Endodermal cell (in vitro differentiated cells): ENCODE results near the gene ITM2C. TPM values are rescaled to one million over a fixed set of nuclear protein-coding genes. Genes with fewer than 3 reads are reported as not detected.

Experiments
- DNase-seq: peaks from one replicate; pipeline ENCODE4 v3.0.0-alpha.2; 2017
- H3K27ac ChIP-seq: 2 replicates; pipeline ENCODE4 v1.5.1; 2013; ENCODE audit warnings: mild to moderate bottlenecking, low read depth, low read length, moderate library complexity
- H3K27me3 ChIP-seq: 2 replicates; pipeline ENCODE4 v1.6.1; 2013; ENCODE audit warnings: mild to moderate bottlenecking, low read length, moderate library complexity; ENCODE audit not compliant: insufficient read depth, control insufficient read depth, poor library complexity, severe bottlenecking
- H3K36me3 ChIP-seq: 2 replicates; pipeline ENCODE4 v1.7.0; 2013; ENCODE audit warnings: mild to moderate bottlenecking, low read length, moderate library complexity; ENCODE audit not compliant: control insufficient read depth, insufficient read depth
- H3K4me1 ChIP-seq: one replicate; pipeline ENCODE4 v1.7.0; 2013; ENCODE audit warnings: low read length; ENCODE audit not compliant: control insufficient read depth, insufficient read depth
- H3K4me3 ChIP-seq: 2 replicates; pipeline ENCODE4 v1.5.1; 2013; ENCODE audit warnings: mild to moderate bottlenecking, low read length, moderate library complexity
- H3K9ac ChIP-seq: 2 replicates; pipeline ENCODE4 v1.6.1; 2013; ENCODE audit warnings: mild to moderate bottlenecking, low read length, moderate library complexity; ENCODE audit not compliant: poor library complexity, severe bottlenecking; ENCODE audit errors: extremely low read depth
- H3K9me3 ChIP-seq: 2 replicates; pipeline ENCODE4 v1.6.1; 2013; ENCODE audit warnings: mild to moderate bottlenecking, low read length, moderate library complexity; ENCODE audit not compliant: control insufficient read depth
- H3K27ac Mint-ChIP-seq: 2 replicates; pipeline ENCODE4 v1.8.0; 2020; ENCODE audit warnings: mixed read lengths
- H3K27me3 Mint-ChIP-seq: 2 replicates; pipeline ENCODE4 v1.8.0; 2021; ENCODE audit warnings: mild to moderate bottlenecking, mixed read lengths; ENCODE audit not compliant: insufficient read depth
- H3K36me3 Mint-ChIP-seq: 2 replicates; pipeline ENCODE4 v1.8.0; 2020; ENCODE audit warnings: low read depth, mixed read lengths
- H3K4me1 Mint-ChIP-seq: 2 replicates; pipeline ENCODE4 v1.8.0; 2020; ENCODE audit warnings: mixed read lengths
- H3K4me3 Mint-ChIP-seq: 2 replicates; pipeline ENCODE4 v1.8.0; 2020; ENCODE audit warnings: mild to moderate bottlenecking, moderate library complexity, mixed read lengths
- H3K9me3 Mint-ChIP-seq: 2 replicates; pipeline ENCODE4 v1.8.0; 2020; ENCODE audit warnings: mild to moderate bottlenecking, mixed read lengths
- WGBS, 2 experiments: methylation state at CpG; one replicate each; pipeline versions ENCODE4 v1.1.5 to v1.1.7; 2013; ENCODE audit warnings: missing lambda C conversion rate in 2 of 2, mixed read lengths in 1 of 2; ENCODE audit not compliant: insufficient coverage in 1 of 2, insufficient read length in 1 of 2; 5-methylcytosine and 5-hydroxymethylcytosine counted together
- total RNA-seq, 2 donors: library from RNA; stranded (reverse); fragmentation: NEBNext Ultra II Directional in 1 of 2; extraction: Animal tissue kit (Norgen Biotek cat#: 25700) in 1 of 2; gene quantifications; 2 replicates in 1 of 2; 3 replicates in 1 of 2; pipeline ENCODE4 v1.2.1, GENCODE V29; 2021
- TF ChIP-seq, protein P1 (sequence below): fragments of 200-600 bp; sonication (generic); conservative IDR thresholded peaks from 2 replicates; pipeline ENCODE4 v1.5.0; 2021; ENCODE audit warnings: antibody characterized with exemption, mild to moderate bottlenecking

The ITM2C gene
- total RNA-seq, 2 donors from 2014 or later, result 208 to 269 TPM

DNA sequence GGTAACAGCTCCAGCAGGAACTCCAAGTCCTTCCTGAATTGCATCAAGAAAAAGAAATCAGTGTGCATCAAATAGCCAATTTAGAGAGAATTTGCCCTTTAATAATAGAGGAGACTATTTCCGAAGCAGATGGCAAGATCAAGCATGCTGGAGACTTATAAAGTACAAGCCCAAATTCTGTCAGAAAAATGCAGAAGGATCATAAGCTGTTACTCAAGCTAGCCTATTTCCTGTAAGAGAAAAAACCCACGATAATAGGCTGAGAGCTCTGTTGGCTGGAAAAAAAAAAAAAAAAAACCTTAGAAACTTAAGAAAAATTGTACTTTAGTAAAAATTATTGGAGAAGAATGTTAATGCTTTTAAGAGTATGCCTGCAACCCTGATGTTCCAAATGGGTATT is 24.4 kb upstream of the ITM2C start:
- 95 to 100% methylated on average over 1 to 2 of the region's 2 CpGs for WGBS, 2 experiments
- Mint-ChIP-seq H3K36me3 (no peaks in the 10 kb centered on the region), H3K4me1 (no peaks in the 10 kb centered on the region), H3K9me3 (peaks cover 11% of the 10 kb centered on the region), H3K4me3 (no peak overlapping the region), H3K27ac (no peak overlapping the region), H3K27me3 (peaks cover 28% of the 10 kb centered on the region)
- H3K9me3 ChIP-seq, result peaks cover 8% of the 10 kb centered on the region
- TF ChIP-seq, protein P1, sequence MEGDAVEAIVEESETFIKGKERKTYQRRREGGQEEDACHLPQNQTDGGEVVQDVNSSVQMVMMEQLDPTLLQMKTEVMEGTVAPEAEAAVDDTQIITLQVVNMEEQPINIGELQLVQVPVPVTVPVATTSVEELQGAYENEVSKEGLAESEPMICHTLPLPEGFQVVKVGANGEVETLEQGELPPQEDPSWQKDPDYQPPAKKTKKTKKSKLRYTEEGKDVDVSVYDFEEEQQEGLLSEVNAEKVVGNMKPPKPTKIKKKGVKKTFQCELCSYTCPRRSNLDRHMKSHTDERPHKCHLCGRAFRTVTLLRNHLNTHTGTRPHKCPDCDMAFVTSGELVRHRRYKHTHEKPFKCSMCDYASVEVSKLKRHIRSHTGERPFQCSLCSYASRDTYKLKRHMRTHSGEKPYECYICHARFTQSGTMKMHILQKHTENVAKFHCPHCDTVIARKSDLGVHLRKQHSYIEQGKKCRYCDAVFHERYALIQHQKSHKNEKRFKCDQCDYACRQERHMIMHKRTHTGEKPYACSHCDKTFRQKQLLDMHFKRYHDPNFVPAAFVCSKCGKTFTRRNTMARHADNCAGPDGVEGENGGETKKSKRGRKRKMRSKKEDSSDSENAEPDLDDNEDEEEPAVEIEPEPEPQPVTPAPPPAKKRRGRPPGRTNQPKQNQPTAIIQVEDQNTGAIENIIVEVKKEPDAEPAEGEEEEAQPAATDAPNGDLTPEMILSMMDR, result no peak
- H3K27me3 ChIP-seq, result peaks cover 31% of the 10 kb centered on the region
- no peak overlapping the region for H3K4me3 ChIP-seq
- H3K4me1 ChIP-seq, result no peaks in the 10 kb centered on the region
- DNase-seq, result no peak
- no peaks in the 10 kb centered on the region for H3K36me3 ChIP-seq
- H3K27ac ChIP-seq, result no peak overlapping the region
- H3K9ac ChIP-seq, result no peak overlapping the region

DNA sequence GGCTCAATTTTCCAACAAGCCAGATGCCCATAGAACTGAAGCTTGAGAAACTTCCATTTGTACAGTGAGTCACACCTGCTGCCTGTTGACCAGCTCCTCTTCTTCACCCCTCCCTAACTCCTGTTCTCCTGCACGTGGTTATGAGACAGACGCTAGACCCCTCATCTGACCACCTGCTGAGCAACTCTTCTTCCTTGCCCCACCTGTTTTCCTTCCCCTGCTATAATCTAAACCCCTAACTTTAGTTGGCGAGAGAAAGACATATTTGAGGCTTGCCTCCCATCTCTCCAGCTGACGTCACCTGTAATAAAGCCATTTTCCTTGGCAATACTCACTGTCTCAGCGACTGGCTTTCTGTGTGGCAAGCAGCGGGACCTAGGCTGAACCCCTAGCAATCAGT is 22.3 kb upstream of the ITM2C start:
- WGBS, 2 experiments, result 79 to 85% methylated on average over 4 to 6 of the region's 6 CpGs
- Histone ChIP-seq H3K27me3 (peaks cover 17% of the 10 kb centered on the region), H3K27ac (no peak overlapping the region), H3K36me3 (no peaks in the 10 kb centered on the region), H3K4me3 (no peak overlapping the region), H3K9ac (no peak overlapping the region), H3K4me1 (no peaks in the 10 kb centered on the region), H3K9me3 (peaks cover 14% of the 10 kb centered on the region)
- H3K27me3 Mint-ChIP-seq, result peaks cover 31% of the 10 kb centered on the region
- H3K4me3 Mint-ChIP-seq, result no peak overlapping the region
- TF ChIP-seq, protein P1, result no peak
- no peak overlapping the region for H3K27ac Mint-ChIP-seq
- DNase-seq, result no peak
- peaks cover 22% of the 10 kb centered on the region for H3K9me3 Mint-ChIP-seq
- H3K36me3 Mint-ChIP-seq, result no peaks in the 10 kb centered on the region
- no peaks in the 10 kb centered on the region for H3K4me1 Mint-ChIP-seq

DNA sequence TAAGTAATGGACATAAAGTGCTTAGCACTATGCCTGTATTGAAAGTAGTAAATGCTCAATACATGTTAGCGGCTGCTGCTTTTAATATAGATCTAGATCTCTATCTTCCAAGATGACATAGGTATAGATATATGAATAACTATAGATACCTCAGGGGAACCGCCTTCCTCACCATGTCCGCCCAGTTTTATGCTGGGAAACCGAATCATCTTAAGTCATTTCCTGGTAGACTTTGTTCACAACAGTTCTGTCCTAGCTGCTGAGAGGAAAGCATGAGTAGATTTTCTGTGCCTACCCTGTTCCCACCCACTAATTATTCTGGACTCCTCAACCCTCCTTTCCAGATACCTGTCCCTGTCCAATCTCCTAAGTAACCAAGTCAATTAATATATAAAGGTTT is 21.6 kb upstream of the ITM2C start:
- Histone ChIP-seq H3K4me1 (no peaks in the 10 kb centered on the region), H3K36me3 (no peaks in the 10 kb centered on the region), H3K27ac (no peak overlapping the region), H3K27me3 (peaks cover 16% of the 10 kb centered on the region), H3K9ac (no peak overlapping the region), H3K9me3 (peaks cover 14% of the 10 kb centered on the region), H3K4me3 (no peak overlapping the region)
- no peak overlapping the region for H3K27ac Mint-ChIP-seq
- 90 to 100% methylated on average over 1 to 4 of the region's 4 CpGs for WGBS, 2 experiments
- no peaks in the 10 kb centered on the region for H3K4me1 Mint-ChIP-seq
- peaks cover 23% of the 10 kb centered on the region for H3K9me3 Mint-ChIP-seq
- TF ChIP-seq, protein P1, result no peak
- H3K36me3 Mint-ChIP-seq, result no peaks in the 10 kb centered on the region
- H3K4me3 Mint-ChIP-seq, result no peak overlapping the region
- peaks cover 29% of the 10 kb centered on the region for H3K27me3 Mint-ChIP-seq
- DNase-seq, result no peak
